Stimulated activated CD8-positive, alpha-beta memory T cell treated with anti-CD3 and anti-CD28 coated beads, Interleukin-15, amount 100 ng/mL, for 48 hours (primary cell): ENCODE results near the gene NR3C2.
"Not testable (repeated sequence)": the region's sequence is repeated elsewhere in the genome, so short reads cannot be mapped to it uniquely, and the experiment has no call there.

Experiments
- DNase-seq, 2 donors: peaks; one replicate each; pipeline ENCODE4 v3.0.0-alpha.2; 2020; ENCODE audit warnings: low read depth in 2 of 2

Gene NR3C2

DNA sequence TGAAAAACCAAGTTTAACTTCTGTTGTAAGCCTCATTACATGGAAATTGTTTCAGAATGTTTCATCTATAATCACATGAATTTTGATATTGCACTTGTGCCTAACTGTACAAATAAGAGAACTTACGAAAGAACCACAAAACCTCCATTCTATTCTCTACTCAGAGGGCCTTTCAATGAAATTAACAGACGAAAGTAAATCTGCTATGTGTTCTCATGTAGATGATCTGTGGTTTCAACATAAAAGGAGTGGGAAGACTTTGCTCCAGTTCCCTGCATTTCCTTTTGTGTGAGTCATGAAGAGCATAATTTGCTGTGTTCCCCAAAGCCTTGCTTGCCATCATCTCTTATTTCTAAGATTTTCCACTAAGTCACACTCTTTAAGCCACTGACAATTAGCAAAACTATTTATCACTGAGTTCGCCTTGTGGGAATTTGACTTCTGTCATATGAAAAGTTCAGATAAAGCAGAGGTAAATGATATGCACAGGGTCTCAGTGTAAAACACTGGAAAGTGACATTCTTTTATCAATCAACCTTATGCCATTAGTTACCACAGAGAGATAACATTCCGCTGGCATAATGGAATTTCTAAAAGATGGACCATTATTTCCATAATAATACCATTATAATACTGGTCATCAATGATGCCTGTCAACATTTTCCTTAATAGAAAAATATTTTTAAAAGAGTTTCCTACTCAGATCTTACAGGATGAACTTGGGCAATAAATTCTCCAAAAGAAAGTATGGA lies 329.8 kb downstream of the NR3C2 start:
- DNase-seq, result no peak

DNA sequence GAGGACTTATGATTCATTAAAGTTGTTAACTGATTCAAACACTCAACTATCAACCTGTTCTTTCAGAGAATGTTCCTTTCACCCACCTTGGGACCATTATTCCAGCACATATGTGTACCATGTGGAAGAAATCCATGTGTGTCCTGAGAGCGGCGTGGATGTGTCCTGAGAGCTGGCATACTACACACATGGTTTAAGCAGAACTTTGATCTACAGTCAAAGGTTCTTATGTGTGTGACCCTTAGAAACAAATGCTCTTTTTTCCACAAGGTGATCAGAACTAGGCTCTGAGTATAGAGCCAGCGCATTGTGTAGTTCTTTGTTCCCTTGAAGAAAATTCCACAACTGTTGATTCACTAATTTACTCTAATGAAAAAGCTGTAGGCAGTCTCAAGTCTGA lies 332.0 kb downstream of the NR3C2 start:
- no peak for DNase-seq

DNA sequence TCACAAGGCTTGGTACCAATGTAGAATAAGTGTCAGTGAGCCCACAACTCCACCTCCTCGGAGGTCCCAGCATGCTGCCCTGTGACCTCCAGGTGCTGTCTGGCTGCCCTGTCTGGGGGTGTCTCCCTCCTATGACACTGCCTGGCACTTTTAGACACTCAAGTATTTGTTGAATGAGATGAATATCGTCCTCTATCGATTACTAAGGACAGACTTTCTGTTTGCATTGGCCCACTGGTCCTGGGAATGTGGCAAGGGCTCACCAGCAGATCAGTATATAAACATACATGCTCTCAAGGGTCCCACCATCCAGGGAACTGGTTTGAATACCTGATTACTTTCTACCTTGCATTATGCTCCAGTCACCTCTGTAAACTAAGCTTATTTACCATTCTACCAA lies 333.0 kb downstream of the NR3C2 start:
- no peak for DNase-seq

DNA sequence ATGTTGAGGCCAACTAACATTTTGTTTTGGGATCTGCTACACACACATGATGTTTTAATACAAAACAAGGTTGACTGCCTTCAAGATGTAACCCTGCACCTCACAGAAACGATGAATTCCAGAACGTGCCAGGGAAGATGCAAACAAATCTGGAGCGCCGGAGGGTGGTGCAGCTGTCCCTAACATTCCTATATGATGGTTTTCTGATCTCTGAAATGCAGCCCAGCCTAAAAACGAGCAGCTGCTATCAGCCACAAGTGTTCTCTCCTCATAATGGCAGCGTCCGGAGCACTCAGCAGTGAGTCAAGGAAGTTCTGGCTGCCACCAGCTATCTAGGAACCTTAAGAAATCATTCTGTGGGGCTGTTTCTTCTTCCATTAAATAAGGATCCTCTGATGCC lies 333.4 kb downstream of the NR3C2 start:
- DNase-seq, result no peak

- DNase-seq, result no peak
Measured at GRCh38 chr4:148103597-148104355, 338.4 kb downstream of the NR3C2 start.

- no peak for DNase-seq
Measured at GRCh38 chr4:148101790-148102189, 340.4 kb downstream of the NR3C2 start.

GRCh38 chr4:148101235-148101634 lies 341.0 kb downstream of the NR3C2 start:
- no peak for DNase-seq

GRCh38 chr4:148097801-148098200 lies 344.4 kb downstream of the NR3C2 start:
- DNase-seq, result no peak

DNA sequence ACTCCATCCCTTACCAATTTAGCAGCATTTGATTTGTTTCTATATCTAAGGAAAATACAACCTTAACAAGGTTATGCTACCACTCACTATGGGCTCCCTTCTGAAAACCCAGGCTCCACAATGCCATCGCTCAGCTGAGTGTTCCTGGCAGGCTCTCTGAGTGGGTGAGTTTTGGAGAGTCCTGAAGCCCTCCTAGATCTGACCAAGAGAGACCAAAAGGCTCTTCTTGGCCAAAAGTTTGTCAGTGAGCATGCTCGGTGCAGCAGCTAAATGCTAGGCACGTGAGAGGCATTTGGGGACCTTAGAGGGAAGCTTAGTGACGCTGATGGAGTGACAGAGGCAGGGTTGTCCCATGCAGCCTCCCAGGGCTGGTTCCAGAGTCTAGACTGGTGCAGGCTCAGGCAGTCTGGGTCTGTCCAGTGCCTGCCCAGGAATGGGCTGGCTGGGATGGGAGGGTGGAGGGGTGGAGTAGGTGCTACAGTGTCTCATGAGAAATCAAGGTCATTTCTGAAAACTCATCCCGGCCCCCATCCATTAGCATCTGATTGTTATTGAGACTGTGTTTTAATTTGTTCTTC lies 346.8 kb downstream of the NR3C2 start:
- no peak for DNase-seq

DNA sequence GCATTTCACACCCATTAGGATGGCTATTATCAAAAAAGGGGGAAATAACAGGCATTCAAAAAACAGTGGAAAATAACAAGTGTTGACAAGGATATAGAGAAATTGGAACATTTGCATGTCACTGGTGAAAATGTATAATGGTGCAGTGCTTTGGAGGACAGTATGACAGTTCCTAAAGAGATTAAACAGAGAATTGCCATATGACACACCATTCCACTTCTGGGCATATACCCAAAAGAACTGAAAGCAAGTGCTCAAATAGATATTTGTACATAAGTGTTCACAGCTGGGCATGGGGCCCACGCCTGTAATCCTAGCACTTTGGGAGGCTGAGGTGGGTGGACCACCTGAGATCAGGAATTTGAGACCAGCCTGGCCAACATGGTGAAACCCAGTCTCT lies 348.1 kb downstream of the NR3C2 start:
- no peak for DNase-seq

DNA sequence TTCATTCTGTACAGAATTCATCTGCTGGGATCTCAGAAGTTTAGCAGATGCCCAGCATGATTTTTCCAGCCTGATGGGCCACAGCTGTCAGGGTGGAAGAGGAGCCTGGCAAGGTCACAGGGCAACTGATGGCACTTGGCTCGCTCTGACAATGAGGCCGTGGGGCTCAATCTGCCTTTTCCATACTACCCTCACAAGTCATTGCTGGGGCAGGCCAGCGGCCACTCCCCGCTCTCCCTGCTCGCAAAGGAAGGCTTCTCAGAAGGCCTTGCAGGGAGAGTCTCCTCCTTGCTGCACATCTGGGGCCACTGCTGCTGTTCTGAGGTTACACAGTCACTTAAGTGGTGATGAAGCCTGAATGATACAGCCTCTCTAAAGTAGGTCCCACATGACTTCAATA lies 349.1 kb downstream of the NR3C2 start:
- DNase-seq, result no peak

DNA sequence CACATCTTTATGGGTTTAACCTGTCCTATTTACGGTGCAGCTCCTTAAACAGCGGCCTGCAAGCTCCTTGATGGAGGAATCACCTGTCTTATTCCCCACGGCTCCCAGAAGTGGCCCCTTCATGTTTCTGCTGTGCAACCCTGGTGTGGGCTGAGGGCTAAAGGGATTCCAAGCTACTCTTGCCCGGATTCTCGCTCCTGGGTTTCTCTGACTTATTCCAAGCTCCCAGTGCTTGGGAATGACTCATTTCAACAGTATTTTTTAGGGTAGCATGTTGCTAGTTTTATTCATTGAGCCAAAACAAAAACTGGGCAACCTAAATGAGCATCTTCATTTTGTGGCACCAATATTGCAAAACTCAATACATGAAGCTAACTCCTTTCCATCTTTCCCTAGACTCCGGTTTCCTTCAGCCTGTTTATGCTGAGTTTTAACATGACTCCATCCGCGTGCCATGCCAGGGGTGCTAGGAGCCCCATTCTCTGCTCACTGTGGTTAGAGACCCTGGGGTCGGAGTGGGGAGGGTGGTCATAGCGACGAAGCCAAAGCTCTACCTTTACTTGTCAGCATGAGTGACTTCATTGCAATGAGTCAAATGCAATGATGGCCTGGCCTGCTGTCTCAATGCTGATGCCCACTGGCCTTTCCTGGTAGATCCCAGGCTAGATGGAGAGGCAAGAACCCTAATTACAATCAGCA lies 349.7 kb downstream of the NR3C2 start:
- DNase-seq, result no peak

GRCh38 chr4:148091896-148092295 lies 350.3 kb downstream of the NR3C2 start:
- no peak for DNase-seq

- DNase-seq, result no peak
Measured at GRCh38 chr4:148090503-148091476, 351.4 kb downstream of the NR3C2 start.

GRCh38 chr4:148090029-148090428 lies 352.2 kb downstream of the NR3C2 start:
- no peak for DNase-seq

- no peak for DNase-seq
Measured at GRCh38 chr4:148089624-148090023, 352.6 kb downstream of the NR3C2 start.

DNA sequence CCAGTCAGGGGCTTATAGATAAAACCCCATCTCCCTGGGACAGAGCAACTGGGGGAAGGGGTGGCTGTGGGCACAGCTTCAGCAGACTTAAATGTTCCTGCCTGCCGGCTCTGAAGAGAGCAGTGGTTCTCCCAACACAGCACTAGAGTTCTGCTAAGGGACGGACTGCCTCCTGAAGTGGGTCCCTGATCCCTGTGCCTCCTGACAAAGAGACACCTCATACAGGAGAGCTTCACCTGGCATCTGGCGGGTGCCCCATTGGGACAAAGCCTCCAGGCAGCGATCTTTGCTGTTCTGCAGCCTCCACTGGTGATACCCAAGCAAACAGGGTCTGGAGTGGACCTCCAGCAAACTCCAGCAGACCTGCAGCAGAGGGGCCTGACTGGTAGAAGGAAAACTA lies 359.1 kb downstream of the NR3C2 start:
- DNase-seq, result not testable (repeated sequence)

DNA sequence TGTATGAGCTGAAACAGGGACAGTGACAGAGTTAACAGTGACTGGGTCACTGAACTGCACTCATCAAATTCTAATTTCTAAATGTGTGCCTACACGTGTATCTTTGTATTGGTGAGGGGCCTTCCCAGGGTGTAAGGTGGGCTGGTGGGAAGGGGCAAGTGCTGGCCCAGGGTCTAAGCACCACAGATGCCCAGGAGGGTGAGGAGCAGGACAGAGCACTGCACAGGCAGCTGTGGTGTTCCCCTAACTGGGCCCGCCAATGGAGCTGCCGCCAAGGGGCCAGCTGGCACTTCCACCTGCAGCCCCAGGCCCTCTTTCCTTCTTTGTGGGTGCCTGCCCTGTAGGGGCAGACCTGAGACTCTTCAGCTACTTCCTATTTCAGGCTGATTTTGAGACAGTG lies 360.5 kb downstream of the NR3C2 start:
- DNase-seq, result no peak

GRCh38 chr4:148081267-148081666 lies 360.9 kb downstream of the NR3C2 start:
- no peak for DNase-seq

GRCh38 chr4:148079961-148080360 lies 362.3 kb downstream of the NR3C2 start:
- no peak for DNase-seq

GRCh38 chr4:148078061-148078460 lies 364.2 kb downstream of the NR3C2 start:
- no peak for DNase-seq
